Left forelimb (tissue), 1 donor: ENCODE data around the gene TRIM42.

Experiments
- DNase-seq: peaks from one replicate; pipeline ENCODE4 v3.0.0-alpha.2; 2018; ENCODE audit warnings: low spot score

Gene TRIM42

DNA sequence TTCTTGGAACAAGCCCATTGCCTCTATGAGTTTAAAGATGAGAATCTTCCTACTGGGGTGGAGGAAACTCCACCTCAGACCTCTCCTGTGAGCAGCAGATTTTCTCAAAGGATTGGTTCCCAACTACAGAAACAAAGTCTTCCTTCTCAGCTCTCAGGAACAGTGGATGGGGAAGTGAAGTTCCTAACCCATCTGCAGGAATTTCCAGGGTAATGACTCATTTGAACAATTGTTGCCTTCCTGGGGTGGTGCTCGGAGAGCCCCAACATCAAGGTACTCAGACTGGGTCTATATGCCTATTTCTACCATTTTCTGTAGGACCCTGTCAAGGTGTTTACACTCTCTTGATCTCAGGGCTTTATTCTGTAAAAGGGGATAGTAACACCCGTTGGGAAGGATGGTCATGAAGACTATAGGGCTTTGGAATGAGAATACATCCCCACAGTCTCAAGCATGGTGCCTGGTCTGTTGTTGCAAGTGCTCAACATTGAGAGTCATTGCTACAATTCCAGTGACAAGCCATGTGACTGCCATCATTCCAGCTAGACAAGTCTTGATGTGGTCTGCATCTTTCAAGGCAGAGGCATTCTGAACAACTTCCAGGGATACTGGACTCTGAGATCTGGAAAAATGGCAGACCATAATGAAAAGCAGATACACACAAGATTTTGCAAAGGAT lies 33.0 kb downstream of the TRIM42 start:
- DNase-seq: no peak

DNA sequence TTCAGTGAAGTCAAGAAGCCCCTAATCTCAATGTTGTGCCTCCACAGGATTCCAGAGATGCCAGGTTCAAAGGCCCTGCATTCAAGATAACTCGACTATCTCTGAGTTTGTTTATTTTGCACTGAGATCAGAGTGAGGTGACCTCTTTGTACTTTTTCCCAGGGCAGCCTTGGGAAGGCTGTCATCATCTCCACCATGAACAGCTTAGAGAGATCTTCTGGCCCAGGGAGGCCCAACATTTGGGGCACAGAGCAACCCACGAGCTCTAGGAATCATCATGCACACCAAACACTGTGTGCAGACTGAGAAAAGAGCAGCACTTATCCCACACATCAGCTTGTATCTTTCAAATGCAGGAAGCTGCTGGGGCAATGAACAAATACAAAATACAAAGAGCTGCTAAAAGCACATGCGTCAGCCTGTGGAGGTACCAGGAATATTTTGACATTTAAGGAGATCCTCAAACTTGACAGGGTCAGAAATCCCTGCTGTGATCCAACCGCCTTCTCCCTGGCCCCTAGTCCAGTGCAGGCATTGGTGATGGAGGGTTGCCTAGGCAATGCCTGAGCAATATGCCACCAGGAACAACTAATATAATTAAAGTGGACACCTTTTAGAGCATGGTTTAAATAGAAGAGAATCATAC lies 33.6 kb downstream of the TRIM42 start:
- DNase-seq: no peak

DNA sequence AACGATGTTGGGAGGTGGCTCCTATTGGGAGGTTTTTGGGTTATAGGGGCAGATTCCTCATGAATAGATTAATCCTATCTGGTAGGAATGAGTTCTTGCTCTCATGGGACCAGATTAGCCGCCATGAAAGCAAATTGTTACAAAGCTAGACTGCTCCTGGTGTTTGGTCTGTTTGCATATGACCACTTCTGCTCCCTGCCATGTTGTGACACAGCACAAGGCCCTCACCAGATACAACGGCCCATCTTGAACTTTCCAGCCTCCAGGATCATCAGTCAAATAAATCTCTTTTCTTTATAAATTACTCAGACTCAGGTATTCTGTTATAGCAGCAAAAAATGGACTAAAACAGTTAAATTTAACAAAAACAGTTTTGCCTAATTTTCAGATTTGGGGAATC lies 34.4 kb downstream of the TRIM42 start:
- DNase-seq: no peak

DNA sequence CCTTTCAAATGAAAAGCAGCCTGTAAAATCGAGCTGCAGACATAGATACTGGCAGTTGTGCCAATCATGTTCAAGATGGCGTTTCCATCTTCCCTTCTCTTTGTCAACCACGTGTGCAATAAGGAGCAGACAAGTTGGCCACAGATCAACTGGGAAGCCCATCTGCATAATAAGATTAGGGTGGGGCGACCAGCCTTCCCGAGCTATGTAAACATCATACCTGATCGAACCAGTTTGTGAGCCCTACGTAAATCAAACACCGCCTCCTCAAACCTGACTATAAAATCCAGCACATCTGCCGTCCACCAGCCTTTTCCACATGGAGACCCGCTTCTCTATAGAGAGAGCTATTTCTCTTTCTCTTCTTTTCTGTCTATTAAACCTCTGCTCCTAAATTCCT lies 37.2 kb downstream of the TRIM42 start:
- DNase-seq: no peak

DNA sequence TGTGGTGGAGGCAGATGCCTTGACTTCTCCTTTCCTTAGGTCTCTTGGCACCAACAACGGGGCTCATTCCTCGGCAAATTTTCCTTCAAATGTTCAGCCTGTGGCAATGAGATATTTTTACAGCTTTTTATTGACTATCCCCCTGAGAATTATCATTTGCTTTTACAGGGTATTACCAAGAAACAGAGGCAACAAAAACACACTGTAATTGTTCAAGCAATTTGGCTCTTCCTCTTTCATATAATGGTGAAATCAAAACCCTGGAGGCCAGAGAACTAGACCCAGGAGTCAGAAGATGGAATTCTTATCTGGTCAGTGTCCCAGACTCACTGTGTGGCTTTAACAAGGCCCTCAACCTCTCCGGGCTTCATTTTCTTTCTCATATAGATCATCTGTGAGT lies 40.1 kb downstream of the TRIM42 start:
- no peak for DNase-seq

DNA sequence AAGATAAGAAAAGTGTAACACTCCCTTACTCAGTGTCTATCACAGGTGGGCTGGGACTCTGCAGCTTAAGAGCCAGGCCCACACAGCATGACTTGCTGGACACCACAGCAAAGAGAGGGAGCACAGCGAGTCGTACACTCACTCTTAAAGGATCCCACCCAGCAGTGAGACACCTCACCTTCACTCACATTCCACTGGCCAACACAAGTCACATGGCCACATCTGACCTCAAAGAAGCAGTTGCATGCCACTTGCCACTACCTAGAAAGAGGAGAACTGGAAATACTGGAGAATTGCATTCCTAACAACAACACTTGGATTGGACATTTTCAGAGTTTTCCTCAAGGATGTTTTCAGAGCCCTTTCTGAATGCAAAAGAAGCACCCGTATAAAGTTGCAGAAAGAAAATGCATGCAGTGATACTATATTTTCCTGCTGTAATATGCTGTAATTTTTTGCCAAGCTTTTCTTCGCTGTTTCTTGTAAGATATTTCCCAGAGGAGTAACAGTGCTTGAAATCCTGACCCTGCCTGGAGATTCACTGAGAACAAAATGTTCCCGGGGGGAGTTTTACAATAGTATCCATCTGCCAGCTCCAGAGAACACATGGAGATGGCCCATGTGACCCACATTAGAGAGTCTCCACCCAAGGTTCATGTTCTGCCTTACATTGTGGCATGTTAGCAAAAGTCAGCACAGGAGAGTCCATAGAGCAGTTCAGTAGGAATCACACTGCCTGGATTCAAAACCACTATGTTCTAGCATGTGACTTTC lies 42.2 kb downstream of the TRIM42 start:
- DNase-seq: no peak

DNA sequence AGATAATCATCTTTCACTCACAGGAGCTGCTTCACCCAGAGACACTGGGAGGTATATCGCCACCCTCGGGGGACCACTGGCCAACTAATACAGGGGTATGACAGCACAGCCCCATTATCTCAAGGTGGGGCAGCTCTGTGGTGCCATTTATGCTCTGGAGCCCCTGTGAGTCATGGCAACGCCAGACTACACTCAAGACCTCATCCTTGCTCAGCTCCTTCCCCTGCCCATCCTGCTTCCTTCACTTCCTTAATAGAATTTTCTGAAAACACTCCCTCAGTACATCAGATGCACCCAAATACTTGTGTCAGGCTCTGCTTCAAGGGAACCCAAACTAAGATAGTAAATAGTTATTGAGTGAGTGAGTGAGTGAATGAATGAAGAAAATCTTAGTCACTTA lies 45.7 kb downstream of the TRIM42 start:
- DNase-seq: no peak

DNA sequence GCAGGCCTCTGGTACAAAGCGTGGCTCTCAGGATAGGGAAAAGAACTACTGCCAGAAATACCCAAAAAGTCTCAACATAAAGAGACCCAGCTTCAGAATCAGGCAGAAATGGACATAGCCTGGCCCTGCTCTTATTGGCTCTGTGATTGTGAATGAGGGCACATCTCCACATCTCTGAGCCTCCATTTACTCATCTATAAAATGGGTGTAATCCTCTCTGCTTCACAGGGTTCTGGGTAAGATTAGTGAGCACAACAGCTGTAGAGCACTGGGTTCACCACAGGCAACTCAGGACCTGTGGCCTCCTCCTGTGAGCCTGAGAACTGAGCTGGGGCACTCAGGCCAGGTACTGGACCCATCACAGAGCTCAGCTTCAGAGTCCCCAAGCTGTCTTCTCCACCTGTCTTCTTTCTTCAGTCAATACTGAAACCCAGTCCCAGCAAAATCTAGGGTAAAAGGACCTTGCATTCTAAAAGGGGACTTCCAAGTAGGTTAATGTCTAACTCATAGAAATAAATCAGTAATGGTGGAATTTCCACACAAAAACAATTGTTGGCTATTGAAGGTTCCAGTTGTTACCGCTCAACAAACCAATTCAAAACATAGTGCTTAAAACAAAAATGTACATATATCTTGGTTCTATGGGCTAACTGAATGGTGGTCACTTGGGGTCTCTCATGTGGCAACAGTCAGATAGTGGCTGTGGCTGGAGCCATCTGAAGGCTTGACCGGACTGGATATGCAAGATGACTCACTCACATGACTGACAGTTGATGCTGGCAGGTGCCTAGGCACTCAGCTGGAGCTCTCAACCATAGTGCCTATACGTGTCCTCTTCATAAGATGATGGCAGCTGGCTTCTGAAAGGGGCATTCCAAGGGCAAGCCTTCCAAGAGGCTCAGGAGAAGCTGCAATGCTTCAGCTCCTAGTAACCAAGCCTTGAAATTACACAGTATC lies 47.3 kb downstream of the TRIM42 start:
- DNase-seq: no peak

DNA sequence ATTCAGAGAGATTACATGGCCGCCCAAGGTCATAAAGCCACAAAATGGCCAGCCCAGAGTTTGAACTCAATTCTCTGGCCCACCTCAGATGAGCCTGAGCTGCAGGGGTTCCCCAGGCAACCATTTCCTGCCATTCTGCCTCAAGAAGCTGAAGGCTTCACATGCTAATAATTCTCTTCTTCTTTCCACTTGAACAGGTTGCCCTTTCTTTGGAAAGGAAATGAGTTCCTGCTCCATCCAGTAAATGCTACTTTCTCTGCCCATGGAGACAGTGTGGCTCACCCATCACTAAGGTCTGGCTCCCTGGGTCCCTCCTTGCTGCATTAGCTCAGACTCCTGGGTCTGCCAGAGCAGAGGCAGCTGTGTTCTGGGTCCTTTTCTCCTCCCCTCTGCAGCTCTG lies 48.2 kb downstream of the TRIM42 start:
- DNase-seq: no peak

DNA sequence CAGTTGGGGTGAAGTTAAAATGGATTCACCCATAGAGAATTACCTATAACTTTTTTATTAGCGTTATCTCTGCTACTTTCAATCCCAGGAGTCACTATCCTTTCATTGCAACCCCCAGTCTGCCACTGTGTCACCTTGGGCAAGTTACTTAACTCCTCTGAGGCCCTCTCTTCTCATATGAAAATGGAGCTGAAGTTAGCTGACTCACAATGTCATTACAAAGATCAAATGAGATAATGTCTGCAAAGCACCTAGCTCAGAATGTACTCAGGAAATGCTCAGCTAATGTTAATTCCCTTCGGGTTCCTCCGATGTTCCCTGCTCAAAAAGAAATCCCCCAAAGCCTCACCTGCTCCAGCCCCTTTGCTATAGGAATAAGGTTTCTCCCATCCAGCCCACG lies 50.0 kb downstream of the TRIM42 start:
- DNase-seq: no peak

DNA sequence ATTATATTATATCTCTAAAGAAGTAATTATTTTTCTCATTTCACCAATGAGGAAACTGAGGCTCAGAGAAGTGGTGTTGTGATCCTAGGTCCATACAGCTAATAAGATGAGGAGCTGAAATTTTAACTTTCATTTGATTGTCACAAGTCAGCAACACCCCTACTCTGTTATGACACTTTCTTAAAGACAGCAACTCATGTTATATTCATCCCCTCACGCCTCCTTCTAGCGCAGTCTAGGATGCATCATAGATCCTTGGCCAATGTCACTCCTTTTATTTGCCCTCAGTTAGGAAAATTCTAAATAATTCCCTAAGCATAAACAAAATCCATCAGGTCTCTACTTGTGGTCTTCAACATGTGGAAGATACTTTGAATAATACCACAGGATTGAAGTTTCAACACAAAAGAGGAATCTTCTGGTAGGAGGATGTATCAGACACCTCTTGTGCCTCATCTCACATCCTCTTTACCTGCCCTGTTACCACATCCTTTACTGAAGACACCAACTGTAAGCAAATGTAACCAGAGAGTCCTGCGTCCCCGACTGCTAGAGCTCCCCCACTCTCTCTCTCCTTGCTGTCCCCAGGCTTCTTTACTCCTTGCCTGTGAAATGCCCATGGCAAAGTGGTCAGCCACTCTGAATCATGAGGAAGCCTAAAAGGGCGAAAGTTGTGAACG lies 53.7 kb downstream of the TRIM42 start:
- DNase-seq: no peak

DNA sequence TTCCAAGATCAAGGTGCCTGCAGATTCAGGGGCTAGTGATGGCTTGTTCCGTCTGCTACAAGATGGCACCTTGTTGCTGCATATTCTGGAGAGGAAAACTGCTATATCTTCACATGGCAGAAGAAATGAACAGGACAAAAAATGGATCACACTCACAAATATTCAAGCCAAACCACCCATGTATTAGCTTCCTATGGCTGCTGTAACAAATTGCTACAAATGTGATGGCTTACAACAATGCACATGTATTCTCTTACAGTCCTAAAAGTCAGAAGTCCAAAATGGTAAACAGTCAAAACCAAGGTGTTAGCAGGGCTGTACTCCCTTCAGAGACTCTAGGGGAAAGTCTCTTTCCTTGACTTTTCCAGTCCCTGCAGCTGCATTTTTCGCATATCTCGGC lies 55.8 kb downstream of the TRIM42 start:
- DNase-seq: no peak

DNA sequence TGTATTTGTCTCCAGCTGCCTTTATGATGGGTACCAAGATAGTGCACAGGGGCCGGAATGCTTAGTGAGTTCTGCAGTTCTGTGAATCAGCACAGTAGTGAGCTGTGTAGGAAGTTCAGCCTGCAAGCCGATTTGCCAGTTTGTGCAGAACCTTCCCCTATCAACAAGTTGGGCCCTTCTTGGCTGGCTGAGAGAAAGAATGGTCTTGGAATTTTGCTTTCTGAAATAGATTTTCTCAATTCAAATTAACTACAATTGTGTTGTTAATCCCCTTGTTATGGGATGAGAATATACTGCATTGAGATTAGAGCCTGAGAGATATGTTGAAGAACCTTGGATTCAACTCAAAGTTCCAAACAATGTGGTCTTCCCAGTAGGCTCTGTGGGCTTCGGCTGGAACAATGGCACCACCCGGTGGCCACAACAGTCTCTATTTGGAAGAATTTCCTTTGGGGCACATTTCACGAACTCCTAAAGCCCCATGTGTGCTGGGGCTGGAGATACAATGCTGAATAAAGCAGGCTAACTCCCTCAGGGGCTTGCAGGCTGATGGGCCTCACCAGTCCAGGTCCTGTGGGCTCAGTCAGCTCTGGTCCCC lies 59.1 kb downstream of the TRIM42 start:
- DNase-seq: no peak

DNA sequence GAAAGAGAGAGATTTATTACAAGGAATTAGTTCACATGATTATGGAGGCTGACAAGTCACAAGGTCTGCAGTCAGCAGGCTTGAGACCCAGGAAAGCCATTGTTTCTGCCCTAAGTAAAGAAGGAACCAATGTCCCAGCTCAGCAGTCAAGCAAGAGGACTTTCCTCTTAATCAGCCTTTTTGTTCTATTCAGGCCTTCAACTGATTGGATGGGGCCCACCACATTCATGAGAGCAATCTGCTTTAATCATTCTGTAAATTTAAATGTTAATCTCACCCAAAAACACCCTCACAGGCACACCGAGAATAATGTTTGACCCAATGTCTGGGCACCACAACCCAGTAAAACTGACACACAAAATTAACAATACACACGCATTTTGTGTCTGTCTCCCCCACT lies 64.3 kb downstream of the TRIM42 start:
- no peak for DNase-seq

DNA sequence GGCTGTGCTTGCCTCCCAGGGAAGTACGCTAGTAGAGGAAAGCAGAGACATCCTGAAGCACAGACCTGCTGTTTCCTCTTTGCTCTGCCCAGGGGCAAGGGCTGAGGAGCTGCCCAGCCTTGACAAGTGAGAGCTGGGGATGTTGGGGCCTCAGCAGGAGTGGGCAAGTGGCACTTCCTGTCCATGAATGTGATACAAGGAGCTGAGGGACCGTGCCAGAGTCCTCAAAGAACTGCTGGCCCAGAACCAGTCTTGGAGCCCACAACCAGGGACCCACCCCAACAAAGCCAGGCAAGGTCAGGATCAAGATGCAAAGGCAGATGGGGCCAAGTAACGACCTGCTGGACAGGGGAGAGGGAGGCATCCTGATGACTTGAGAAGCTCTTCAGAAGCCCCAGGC lies 70.3 kb downstream of the TRIM42 start:
- no peak for DNase-seq

DNA sequence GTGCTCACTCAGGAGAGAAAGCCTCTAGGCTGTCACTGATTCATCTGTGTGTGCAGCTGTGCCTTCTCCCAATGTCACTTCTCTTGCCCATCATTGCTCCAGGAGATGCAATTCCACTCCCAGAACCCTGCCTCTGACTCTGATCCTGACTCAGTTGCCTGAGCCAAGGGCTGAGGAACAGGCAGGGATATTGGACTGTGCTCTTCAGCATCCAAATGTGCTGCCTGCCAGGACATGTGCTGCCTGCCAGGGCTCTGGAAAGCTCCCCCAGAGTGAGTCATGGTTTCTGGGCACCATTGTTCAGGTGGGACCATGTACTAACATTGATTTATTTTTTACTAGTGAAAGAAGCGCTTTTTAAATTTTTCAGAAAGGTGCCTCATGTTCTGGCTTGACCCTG lies 71.0 kb downstream of the TRIM42 start:
- no peak for DNase-seq
